HG02981 (cell line): ENCODE measurements around the gene CCDC146.
"Not testable (repeated sequence)": the region's sequence is repeated elsewhere in the genome, so short reads cannot be mapped to it uniquely, and the experiment has no call there.

Experiments
- ATAC-seq: cut with Tn5 transposase; IDR thresholded peaks from one replicate; pipeline ENCODE4 v1.9.1; 2021; ENCODE audit warnings: mild to moderate bottlenecking, moderate library complexity; ENCODE audit not compliant: unreplicated experiment

CCDC146 gene, protein sequence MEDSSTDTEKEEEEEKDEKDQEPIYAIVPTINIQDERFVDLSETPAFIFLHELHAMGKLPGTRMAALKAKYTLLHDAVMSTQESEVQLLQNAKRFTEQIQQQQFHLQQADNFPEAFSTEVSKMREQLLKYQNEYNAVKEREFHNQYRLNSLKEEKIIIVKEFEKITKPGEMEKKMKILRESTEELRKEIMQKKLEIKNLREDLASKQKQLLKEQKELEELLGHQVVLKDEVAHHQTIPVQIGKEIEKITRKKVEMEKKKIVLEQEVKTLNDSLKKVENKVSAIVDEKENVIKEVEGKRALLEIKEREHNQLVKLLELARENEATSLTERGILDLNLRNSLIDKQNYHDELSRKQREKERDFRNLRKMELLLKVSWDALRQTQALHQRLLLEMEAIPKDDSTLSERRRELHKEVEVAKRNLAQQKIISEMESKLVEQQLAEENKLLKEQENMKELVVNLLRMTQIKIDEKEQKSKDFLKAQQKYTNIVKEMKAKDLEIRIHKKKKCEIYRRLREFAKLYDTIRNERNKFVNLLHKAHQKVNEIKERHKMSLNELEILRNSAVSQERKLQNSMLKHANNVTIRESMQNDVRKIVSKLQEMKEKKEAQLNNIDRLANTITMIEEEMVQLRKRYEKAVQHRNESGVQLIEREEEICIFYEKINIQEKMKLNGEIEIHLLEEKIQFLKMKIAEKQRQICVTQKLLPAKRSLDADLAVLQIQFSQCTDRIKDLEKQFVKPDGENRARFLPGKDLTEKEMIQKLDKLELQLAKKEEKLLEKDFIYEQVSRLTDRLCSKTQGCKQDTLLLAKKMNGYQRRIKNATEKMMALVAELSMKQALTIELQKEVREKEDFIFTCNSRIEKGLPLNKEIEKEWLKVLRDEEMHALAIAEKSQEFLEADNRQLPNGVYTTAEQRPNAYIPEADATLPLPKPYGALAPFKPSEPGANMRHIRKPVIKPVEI

DNA sequence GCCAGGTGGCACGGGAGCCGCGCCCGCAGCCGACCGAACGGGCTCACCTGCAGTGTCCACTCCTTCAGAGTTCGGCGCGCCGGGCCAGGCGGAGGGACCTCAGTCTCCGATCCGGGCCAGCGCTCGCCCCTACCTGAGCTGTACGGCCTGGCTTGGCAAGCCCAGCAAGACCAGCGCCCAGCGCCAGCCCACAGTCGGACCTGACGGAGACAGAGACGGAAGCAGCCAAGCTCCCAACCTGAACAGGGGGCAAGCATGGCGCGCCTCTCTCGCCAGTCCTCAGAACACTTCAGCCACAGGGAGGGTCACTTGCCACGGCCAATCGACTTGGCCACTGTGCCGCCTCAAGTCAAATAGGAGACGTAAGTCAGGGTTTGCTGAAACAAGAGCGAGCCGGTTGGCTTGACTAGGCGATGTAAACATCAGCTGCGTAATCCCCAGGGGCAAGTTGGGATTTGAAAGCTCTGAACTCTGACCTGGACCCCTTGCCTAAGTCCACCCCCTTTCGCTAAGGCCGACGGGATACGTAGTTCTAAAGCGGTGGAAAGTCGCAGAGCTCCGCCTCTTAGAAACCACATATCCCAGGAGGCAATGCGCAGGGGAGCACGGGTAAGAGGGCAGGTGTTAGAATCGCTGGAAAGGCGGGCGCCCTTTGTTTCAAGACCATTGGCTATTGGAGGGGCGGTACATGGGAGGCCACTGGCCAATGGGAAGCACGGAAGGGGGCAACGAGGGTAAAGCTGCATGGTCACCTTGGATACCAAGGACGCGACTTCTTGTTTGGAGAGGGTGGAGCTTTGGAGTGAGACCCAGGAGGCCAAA lies at the start of gene CCDC146:
CCDC146 (plus strand) TSS at position 756 of the 822 bp plus-strand sequence. CDS start 45,054 bp downstream, outside the sequence.
- ATAC-seq, result peak; percentile 98

GRCh38 chr7:77074786-77075396 lies 47.5 kb upstream of the CCDC146 start:
- ATAC-seq, result not testable (repeated sequence)

- not testable (repeated sequence) for ATAC-seq
These were observed 45.4 kb upstream of the CCDC146 start for GRCh38 chr7:77077060-77077459.

DNA sequence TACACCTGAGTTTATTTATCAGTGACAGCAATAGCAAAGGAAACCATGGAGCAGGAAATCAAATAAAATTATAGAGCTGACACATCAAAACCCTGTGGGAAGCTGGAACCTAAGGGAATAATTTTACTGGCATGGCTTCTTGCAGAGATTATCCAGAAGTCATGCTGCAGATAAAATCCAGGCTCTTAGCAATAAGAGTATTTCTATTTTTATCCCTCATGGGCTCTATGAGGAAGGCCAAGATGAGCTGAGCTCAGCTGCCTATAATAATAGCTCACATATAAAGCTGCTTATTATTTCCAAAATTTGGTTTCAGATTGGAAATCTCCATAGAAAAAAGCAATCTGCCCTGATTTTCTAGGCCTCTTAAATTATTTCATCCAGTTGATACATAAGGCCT lies 43.3 kb upstream of the CCDC146 start:
- not testable (repeated sequence) for ATAC-seq

- not testable (repeated sequence) for ATAC-seq
These were observed 42.8 kb upstream of the CCDC146 start for GRCh38 chr7:77079624-77080023.

- ATAC-seq, result not testable (repeated sequence)
These were observed 42.2 kb upstream of the CCDC146 start for GRCh38 chr7:77080236-77080635.

GRCh38 chr7:77082192-77082591 lies 40.2 kb upstream of the CCDC146 start:
- not testable (repeated sequence) for ATAC-seq

- not testable (repeated sequence) for ATAC-seq
These were observed 30.1 kb upstream of the CCDC146 start for GRCh38 chr7:77092301-77092700.

GRCh38 chr7:77100501-77100900 lies 21.9 kb upstream of the CCDC146 start:
- not testable (repeated sequence) for ATAC-seq

DNA sequence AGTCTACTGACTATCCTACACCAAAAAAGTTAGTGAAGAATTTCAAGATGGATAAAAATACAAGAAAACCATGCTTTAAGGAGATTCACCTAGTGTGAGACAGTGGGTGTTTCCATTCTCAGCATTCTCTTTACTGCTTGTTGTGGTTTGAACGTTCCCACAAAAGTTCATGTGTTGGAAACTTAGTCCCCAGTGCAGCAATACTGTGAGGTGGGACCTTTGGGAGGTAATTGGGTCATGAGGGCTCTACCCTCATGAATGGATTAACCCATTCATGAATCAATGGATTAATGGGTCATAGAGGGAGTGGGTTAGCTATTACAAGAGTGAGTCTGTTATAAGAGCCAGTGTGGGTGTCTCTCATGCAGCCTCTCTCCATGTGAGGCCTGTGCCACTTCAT lies 21.2 kb upstream of the CCDC146 start:
- not testable (repeated sequence) for ATAC-seq

DNA sequence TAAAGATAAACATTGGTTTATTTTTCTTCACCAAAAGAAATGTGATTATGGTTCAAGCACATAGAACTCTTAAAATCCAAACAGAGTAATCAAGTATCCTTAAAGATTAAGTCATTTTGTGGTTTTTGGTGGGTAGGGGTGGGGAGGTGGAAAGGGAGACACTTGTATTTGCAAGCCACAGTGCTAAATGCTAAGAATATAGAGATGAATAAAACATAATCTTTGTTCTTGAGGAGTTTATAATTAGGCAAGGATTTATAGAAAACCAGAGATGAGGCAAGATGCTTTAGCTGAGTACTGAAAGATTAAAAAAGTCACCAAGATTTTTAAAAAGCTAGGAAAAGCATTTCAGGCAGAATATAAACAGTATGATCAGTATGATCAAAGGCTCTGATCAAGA lies 19.7 kb upstream of the CCDC146 start:
- ATAC-seq, result not testable (repeated sequence)

DNA sequence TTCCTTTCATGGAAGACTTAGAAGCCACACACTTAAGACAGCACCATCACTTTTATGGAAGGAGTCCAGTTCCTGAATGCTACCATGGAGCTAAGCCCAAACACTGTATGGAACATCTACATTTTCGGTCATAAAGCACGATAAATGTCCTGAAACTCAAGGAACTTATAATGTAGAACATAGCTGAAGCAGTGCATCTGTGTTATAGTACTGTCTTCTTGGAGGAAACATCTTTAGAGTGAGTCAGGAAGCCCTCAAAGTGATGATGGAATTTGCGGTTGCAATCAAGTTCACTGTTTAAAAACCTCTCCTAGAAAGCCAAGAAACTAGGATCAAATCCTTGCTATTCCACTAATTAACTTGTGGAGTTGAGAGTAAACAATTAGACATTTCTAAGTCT lies 16.5 kb upstream of the CCDC146 start:
- not testable (repeated sequence) for ATAC-seq

DNA sequence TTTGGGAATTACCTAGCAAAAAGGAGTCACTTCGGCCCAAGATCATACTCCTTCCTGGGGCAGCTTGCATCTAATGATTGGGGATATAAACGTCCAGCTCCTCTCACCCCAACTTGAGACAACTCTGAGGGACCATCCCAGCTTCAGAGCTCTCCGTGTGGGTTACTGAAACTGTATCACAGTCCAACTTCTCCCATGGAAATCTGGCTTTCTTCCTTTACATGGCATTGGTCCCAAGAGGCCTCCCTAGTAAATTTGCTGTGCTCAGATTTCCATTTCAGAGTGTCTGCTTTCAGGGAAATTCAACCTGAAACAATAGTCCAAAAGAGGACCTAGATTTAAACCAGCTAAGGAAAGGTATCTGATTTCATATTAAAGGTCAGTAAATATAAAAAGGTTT lies 14.8 kb upstream of the CCDC146 start:
- not testable (repeated sequence) for ATAC-seq

- ATAC-seq, result not testable (repeated sequence)
These were observed 14.1 kb upstream of the CCDC146 start for GRCh38 chr7:77108362-77108761.

DNA sequence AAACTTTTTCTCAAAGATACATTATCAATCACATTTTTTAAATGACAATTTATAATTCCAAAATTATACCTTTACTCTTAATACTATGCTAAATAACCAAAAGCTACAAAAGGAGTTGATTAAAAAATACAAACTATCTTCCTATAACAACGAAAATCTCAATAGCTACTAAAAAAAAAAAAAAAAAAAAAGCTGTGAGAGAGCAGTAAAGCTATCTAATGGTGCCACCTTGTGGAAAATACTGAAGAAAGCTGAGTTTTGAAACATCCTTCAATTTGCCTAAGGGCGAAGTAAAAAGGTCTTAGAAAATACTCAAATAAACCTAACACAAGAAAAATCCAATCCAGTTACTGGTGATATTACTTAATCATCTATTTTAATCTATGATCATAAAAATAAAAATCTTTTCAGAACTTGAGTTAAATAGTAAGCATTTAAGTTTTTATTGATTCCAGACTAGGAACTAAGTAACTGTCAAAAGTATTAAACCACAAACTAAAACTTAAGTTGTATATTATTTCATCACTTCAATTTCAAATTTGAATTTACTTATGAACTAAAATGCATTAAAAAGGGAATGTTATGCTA lies 9.6 kb upstream of the CCDC146 start:
- not testable (repeated sequence) for ATAC-seq

DNA sequence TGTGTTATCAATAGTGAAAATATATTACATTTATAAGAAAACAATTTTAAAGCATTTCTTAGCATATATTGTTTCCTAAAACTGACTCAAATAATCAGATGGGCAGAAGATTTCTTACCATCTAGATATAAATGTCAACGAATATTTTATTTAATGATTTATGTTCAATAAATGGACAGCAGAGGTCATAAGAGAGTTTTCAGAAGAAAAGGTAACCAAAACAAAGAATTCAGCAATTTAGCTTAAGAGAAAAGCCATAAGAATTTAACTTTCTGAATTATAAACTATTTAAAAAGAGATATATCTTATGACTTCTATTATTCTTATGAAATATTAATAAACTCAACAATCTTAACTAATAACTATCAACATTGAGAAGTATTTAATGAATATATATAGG lies 3.1 kb downstream of the CCDC146 start:
- not testable (repeated sequence) for ATAC-seq

DNA sequence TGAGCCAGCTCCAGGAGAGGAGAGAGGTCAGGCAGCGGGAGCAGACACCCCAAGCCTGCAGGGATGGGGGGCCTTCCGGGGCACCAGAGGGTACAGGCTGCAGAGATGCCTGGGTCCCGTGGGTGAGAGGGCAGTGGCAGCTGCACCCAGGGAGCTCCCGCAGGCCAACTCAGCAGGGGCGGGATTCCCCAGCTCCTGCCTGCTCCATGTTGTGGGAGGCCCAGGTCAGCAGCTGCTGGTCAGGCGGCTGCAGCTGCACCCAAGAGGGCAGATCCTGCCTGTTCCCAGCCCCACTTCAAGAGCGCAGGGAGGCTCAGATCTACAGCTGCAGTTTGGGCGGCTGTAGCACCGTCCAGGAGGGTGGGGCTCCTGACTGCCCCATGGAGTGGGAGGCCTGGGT lies 4.6 kb downstream of the CCDC146 start:
- ATAC-seq, result not testable (repeated sequence)

DNA sequence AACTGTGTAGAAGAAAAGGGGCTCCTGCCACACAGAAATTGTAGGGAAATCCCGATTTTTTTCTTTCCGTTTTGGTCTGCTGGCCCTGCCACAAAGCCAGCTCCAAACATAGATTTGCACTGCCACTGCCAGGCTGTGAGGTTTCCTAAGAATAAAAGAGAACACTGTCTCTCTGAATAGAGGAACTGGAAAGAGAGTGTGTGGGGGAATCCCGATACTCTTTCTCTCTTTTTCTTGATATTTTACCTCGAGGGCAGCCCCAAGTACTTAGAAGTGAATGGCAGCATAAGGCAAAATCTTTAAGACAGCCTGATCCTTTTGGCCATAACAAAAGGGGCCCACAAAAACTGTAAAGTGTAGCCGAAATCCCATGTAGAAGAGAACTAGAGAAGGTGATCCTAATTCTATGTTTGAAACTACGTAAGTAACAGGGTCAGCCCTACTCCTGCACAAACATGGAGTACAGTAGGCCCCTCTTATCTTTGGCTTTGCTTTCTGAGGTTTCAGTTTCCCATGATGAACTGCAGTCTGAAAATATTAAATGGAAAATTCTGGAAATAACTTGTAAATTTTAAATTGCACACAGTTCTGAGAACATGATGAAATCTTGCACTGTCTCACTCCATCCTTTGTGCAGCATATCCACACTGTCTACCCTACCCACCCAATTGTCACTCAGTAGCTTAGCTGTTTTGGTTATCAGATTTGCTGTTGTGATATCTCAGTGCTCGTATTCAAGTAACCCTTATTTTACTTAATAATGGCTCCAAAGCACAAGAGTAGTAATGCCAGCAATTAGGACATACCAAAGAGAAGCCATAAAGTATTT lies 6.4 kb downstream of the CCDC146 start:
- ATAC-seq, result peak; percentile 72

DNA sequence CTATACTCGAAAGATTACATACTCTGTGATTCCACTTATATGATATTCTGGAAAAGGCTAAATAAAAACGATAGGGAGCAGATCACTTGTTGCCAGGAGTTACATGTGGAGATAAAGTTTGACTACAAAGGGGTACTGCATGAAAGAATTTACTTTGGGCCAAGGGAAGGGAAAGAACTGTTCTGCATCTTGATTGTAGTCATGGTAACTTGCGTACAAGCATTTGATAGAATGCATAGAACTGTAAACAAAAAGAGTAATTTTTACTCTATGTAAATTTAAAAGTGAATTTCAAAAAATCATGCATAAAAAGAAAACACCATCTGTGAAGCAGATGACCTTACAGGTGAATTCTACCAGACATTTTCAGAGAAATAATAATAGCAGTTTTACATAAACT lies 9.4 kb downstream of the CCDC146 start:
- ATAC-seq, result not testable (repeated sequence)
